ENCODE data around the gene UBE2R2. TPM values are rescaled to one million over a fixed set of nuclear protein-coding genes. Genes with fewer than 3 reads are reported as not detected.

The UBE2R2 gene
- total and polyA plus RNA-seq, 2 donors (not counting 3 experiments of a cell fraction or from before 2014, with no cell fraction given), result 23.9 to 54.3 TPM

- no peak for TF ChIP-seq FOS (IDR thresholded peaks at IDR 0.05; ENCODE audit: borderline replicate concordance, insufficient read depth, low read length)
- no peak for TF ChIP-seq EZH2 (IDR thresholded peaks at IDR 0.05; ENCODE audit: borderline replicate concordance, low read depth, low read length, severe bottlenecking)
- no peak for TF ChIP-seq MAX (IDR thresholded peaks at IDR 0.05; ENCODE audit: insufficient read depth, insufficient read length)
- TF ChIP-seq CTCF (IDR thresholded peaks at IDR 0.05; ENCODE audit: extremely low read depth in 1 of 2, insufficient read depth in 1 of 2, low read depth in 1 of 2, low read length in 2 of 2), result no peak
- peak; percentile 19 for TF ChIP-seq POLR2A (IDR thresholded peaks at IDR 0.05; ENCODE audit: low read depth, low read length)
- TF ChIP-seq POLR2AphosphoS5 (IDR thresholded peaks at IDR 0.05; ENCODE audit: insufficient read depth, low read depth, low read length), result no peak
- Histone ChIP-seq H3K4me3 (replicated peaks in 1 of 3; ENCODE audit: insufficient read depth in 1 of 3, low read depth in 1 of 3, low read length in 3 of 3) (peak overlapping the region; percentile 67 to 97 (median 83)), H3K27me3 (ENCODE audit: control insufficient read depth in 2 of 2, insufficient read depth in 2 of 2, low read length in 2 of 2) (no peaks in the 10 kb centered on the region), H3K9me3 (replicated peaks; ENCODE audit: control insufficient read depth, insufficient read depth, low read length) (no peaks in the 10 kb centered on the region), H3K79me2 (ENCODE audit: control insufficient read depth, insufficient read depth, low read length) (peaks cover 61% of the 10 kb centered on the region), H4K20me1 (replicated peaks; ENCODE audit: control insufficient read depth, extremely low read depth, insufficient read depth, low read length) (no peaks in the 10 kb centered on the region), H3K36me3 (ENCODE audit: control insufficient read depth in 2 of 2, extremely low read depth in 1 of 2, insufficient read depth in 2 of 2, low read length in 2 of 2) (no peaks in the 10 kb centered on the region), H3K9ac (replicated peaks; ENCODE audit: extremely low read depth, insufficient read depth, low read length) (peak overlapping the region; percentile 80), H3K27ac (ENCODE audit: insufficient read depth, low read depth, low read length) (peak overlapping the region; percentile 95), H2AFZ (ENCODE audit: low read depth, low read length) (no peak overlapping the region), H3K9me1 (replicated peaks; ENCODE audit: control insufficient read depth, extremely low read depth, insufficient read depth, low read length) (no peaks in the 10 kb centered on the region), H3K4me2 (ENCODE audit: insufficient read depth, low read length) (peak overlapping the region; percentile 97), H3K4me1 (ENCODE audit: control insufficient read depth, extremely low read depth, insufficient read depth, low read length) (peaks cover 42% of the 10 kb centered on the region)
- TSS peak; percentile 15 for BruUV-seq (replicated peaks)
- DNase-seq (ENCODE audit: low read depth, low spot score) (no peak), FAIRE-seq (no peak)
- dilution Hi-C loops (cut with MboI; ENCODE audit: extremely low pct_ligation_motif_present, low sequenced_read_pairs) (no loop called here), intact Hi-C loops (cut with micrococcal nuclease) (loop anchor here (10.0 kb wide), 1 partner anchor 226 kb away; the partner anchor contains the start of gene UBAP2)
- ChIA-PET CTCF (interaction anchor here (1.0 to 1.6 kb wide), 5 partner anchors 10 to 40 kb away, joined by 3 to 4 read pairs (median 4); no protein-coding TSS in a partner anchor), POLR2A (interaction anchor here (0.7 kb wide), 1 partner anchor 204 kb away, joined by 5 read pairs; no protein-coding TSS in a partner anchor)
Observed at GRCh38 chr9:33818167-33818846, 1.3 kb downstream of the UBE2R2 start.
